Stimulated activated CD4-positive, alpha-beta T cell treated with anti-CD3 and anti-CD28 coated beads, Interleukin-1b, Interleukin-23, amount 100 ng/mL, for 4 hours (primary cell): Measurements from ENCODE around the gene ST3GAL2.

Experiments
- DNase-seq, 2 donors: peaks; one replicate each; pipeline ENCODE4 v3.0.0-alpha.2; 2020; ENCODE audit warnings: low read depth in 2 of 2

ST3GAL2 gene

GRCh38 chr16:70437582-70438557 lies 1.0 kb downstream of the ST3GAL2 start:
- no peak for DNase-seq

GRCh38 chr16:70437017-70437581 lies 1.8 kb downstream of the ST3GAL2 start:
- no peak for DNase-seq

GRCh38 chr16:70434484-70435260 lies 4.2 kb downstream of the ST3GAL2 start:
- DNase-seq: no peak

GRCh38 chr16:70433458-70434103 lies 5.3 kb downstream of the ST3GAL2 start:
- DNase-seq: no peak

- no peak for DNase-seq
Observed at GRCh38 chr16:70432723-70433457, 6.0 kb downstream of the ST3GAL2 start.

- no peak for DNase-seq
Observed at GRCh38 chr16:70432356-70432722, 6.6 kb downstream of the ST3GAL2 start.

GRCh38 chr16:70430667-70431536 lies 8.0 kb downstream of the ST3GAL2 start:
- peak; percentile 51 to 66 for DNase-seq

- DNase-seq: no peak
Observed at GRCh38 chr16:70429888-70430666, 8.8 kb downstream of the ST3GAL2 start.

- DNase-seq: peak in 1 of 2 donors; percentile 29
Observed at GRCh38 chr16:70428178-70428998, 10.5 kb downstream of the ST3GAL2 start.

GRCh38 chr16:70427786-70428177 lies 11.1 kb downstream of the ST3GAL2 start:
- DNase-seq: no peak

- DNase-seq: no peak
Observed at GRCh38 chr16:70422543-70422942, 16.4 kb downstream of the ST3GAL2 start.

GRCh38 chr16:70421473-70422311 lies 17.2 kb downstream of the ST3GAL2 start:
- no peak for DNase-seq

GRCh38 chr16:70421014-70421413 lies 17.9 kb downstream of the ST3GAL2 start:
- no peak for DNase-seq

GRCh38 chr16:70419384-70420327 lies 19.2 kb downstream of the ST3GAL2 start:
- DNase-seq: no peak

GRCh38 chr16:70418993-70419318 lies 19.9 kb downstream of the ST3GAL2 start:
- no peak for DNase-seq

GRCh38 chr16:70418274-70418992 lies 20.5 kb downstream of the ST3GAL2 start:
- no peak for DNase-seq
